GM19467 (cell line): ENCODE data around the gene C2orf81.
"Not testable (repeated sequence)": the region's sequence is repeated elsewhere in the genome, so short reads cannot be mapped to it uniquely, and the experiment has no call there.

ENCODE experiments used
- ATAC-seq: cut with Tn5 transposase; IDR thresholded peaks from one replicate; pipeline ENCODE4 v1.9.1; 2021; ENCODE audit warnings: mild to moderate bottlenecking, moderate library complexity; ENCODE audit not compliant: unreplicated experiment

The C2orf81 gene

DNA sequence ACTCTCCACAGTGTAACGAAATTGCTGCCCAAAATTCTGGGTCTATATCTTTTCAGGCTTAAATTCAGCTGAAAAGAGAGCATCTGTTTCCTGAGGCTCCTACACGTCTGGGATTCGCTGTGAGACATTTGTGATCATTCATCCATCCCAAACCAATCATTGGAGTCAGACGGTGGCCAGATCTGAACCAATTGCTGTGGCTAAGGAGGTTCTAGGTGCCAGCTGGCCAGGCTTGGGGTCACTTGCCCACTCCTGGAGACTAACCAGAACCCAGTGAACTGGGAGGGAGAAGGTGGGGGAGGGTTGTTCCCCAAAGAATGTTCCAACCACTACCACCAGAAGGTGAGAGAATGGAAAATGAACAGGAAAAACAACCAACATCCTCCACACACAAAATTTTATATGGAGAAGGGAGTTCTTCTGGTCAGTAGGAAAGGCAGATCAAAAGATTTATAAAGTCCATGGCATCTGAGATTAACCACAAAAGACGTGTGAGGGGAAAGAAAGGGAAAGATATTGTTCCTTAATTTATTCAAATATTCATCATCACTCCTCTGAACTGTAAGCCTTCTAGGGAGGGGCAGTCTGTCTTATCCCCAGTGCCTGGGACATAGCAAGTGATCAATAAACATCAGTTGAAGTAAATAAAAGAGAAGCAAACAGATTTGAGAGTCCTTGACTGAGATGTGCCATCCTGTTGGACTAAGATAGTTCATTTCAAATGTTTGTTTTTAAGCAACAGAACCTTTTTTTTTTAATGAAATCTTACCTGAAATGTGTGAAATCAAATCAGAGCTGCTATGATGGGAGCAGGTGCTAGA is 23.3 kb upstream of the C2orf81 start:
- ATAC-seq = no peak

- not testable (repeated sequence) for ATAC-seq
These were observed 21.3 kb upstream of the C2orf81 start for GRCh38 chr2:74442483-74443297.

DNA sequence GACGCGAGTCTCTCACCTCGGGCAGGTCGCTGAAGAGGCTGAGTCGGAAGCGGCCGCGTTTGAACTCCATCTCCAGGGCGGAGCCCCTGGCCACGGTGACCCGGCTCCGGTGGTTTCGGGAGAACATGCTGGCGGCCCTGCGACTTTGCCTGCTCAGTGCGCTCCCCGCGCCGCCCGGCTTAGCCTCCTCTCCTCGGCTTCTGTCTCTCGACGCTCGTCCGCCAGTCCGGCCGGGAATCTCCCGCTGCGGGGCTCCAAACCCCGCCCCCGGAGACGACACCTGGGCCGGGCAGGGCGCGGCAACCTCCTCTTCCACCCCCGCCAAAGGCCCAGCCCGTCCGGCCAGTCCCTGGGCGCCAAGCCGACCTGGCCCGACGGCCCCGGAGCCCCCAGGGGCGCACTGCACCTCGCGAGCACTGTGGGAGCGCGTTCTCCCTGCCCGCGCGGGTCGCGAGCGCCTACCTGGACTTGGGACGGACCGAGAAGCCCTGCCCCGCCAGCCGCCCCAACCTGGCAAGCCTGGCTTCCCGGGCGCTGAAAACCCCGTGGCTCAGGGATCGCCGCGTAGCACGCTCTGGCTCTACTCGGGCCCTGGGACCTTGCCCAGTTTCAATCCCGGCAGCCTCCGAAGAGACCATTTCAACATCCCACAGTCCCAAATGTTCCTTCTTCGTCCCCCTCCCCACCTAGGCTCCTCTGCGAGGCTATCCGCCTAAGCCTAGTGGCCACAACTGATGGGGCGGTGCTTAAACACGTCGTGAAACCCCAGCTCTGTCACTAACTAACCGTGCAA is 20.5 kb upstream of the C2orf81 start, which contains the start of gene RTKN:
RTKN (minus strand) TSS at position 248 of the 793 bp plus-strand sequence; CDS start at position 127, 121 bp downstream.
- no peak for ATAC-seq

DNA sequence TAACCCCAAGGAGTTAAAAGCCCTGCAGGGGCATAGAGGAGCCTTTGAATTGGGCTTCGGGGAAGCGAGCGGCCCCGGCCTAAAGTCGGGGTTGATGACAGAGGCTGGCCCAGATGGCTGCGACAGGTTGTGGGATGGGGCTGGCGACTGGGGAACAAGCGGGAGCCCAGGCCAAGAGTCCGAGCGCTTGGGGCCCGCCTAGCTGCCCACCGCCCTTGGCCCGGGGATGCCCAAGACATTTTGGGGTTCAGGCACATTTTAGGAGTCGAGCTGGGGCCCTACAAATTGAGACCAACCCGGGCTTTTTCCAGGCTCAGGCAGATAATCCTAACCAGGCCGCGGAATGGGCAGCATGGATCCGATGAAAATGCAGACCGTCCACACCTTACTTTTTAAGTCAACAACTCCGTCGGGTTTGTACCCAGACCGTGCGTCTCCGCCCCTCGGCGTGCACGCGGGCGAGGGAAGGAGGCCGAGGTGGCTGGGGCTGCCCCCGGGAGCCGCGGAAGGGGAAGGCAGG is 19.8 kb upstream of the C2orf81 start:
- ATAC-seq = no peak

DNA sequence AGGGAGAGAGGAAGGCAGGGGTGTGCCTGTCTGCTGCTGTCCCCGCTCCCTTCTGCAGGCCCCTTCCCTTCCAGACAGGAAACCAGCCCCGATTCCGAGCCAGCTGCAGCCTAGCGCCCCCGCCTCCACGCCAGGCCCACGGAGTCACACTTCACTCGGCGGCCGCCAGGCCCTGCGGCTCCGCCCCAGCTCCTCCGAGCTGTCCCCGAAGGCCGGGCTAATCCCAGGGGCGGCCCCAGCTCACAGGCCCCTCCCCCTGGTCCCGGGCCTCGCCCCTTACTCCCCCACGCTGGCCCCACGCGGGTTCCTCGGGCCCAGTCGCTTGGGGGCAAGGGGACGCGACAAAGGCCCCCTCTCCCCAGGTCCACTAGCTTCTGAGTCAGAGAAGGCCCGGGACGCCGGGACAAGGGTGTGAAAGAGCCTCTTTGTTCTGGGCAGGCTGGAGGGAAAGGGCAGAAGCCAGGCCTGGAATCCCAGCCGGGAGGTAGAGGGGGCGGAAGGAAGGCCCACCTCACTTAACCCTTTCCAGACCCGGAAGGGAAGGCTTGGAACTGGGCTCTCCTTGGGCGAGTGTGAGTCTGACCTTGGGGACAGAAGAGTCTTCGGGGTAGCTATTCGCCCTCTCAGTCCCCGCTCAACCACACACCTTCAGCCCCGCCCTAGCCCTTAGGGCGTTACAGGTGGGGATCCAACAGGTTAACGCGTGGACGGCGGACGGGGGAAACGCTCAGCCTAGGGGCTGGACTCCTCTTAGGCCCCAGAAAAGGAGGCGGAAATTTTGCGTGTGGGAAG is 19.2 kb upstream of the C2orf81 start:
- peak; percentile 85 for ATAC-seq

DNA sequence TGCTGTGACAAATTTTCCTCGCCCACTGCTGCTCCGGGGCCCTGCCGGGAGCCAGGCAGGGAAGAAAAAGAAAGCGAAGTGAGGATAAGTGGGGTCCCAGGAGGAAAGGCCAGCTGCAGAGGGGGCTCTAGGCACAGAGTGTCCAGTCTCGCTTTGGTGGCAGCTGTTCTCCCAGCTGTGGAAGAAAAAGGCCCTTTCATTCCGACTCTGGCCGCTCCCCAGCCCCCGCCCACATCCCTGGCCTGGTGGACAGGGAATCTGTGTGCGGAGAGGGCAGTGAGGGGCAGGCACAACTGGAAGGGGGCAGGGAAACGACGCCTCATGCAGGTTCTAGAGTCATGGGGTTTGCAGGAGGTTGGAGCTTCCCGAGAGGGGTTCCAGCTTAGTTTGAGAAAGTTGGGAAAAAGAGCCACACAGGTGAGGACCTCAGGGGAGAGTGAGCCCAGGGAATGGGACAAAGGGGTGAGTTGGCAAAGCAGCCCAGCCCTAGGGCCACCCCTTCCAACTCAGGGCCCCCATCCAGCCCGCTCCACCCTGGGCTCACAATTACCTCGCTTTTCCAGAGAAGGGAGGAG is 18.5 kb upstream of the C2orf81 start:
- ATAC-seq = no peak

DNA sequence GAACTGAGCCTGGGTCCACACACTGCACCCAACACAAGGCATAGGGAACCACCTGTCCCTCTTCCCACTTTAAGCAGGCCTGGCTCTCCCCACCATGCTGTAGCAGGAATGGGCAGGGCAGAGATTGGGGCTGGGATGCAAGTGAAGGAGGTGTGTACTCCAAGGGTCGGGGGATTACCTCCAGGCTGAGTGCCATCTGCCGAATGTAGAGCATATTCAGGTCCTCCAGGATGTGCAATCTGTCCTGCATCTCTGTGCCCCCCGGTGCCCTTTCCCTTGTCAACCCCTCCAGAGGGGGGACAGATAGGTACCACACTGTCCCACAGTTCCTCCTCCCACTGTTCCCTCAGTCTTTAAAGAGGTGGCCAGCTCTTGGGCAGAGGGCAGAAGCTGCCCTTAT is 18.0 kb upstream of the C2orf81 start:
- no peak for ATAC-seq

GRCh38 chr2:74438248-74438647 is 16.8 kb upstream of the C2orf81 start:
- ATAC-seq = no peak

GRCh38 chr2:74436848-74437695 is 15.7 kb upstream of the C2orf81 start:
- no peak for ATAC-seq

GRCh38 chr2:74436111-74436805 is 14.8 kb upstream of the C2orf81 start:
- ATAC-seq = no peak

DNA sequence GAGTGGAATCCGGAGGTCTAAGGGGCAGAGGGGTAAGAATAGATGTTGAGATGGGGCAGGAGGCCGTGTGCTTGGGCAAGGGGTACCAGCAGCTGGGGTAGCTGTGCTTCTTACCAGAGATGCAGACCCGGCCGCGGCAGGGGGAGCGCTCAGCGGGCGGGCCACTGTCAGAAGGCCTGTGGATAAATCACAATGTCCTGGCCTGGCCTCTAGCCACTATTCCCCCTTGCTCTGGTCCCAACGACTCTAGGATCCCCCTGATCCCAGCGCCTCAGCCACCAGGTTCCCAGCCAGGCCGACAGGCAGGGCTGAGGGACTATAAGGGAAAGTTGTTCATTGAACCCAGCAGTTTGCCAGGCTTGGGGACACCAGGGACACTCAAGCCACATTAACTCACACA is 9.1 kb upstream of the C2orf81 start:
- ATAC-seq = no peak

- no peak for ATAC-seq
These were observed 8.3 kb upstream of the C2orf81 start for GRCh38 chr2:74429487-74430451.

- ATAC-seq = no peak
These were observed 7.3 kb upstream of the C2orf81 start for GRCh38 chr2:74428675-74429074.

- no peak for ATAC-seq
These were observed 6.1 kb upstream of the C2orf81 start for GRCh38 chr2:74427551-74427950.

DNA sequence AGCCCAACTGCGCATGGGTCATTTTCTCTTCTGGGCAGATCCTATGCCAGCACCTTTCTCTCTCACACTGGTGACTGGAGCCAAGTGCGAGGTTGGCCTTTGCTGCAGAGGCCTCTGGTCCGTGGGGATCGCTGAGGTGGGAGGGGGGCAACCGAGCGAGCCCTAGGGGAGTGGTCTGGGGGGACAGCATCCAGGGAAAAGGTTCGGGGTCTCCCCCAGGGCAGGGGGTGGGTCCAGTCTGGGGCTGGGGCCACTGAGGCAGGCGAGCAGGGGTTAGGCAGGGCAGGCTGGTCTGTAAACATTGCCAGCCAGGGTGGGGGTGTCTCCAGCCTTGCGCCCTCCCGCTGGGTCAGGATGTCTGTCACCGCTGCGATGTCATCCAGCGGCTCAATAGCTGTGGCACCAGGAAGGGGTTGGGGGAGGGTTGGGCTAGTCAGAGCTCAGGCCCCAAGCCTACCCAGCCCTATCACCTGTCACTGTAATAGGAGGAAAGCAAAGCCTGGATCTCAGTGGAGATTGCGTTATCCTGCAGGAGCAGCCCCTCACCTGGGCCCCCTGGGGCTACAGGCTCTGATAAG is 4.9 kb upstream of the C2orf81 start:
- ATAC-seq = no peak

- ATAC-seq = no peak
These were observed 4.1 kb upstream of the C2orf81 start for GRCh38 chr2:74425523-74425922.

DNA sequence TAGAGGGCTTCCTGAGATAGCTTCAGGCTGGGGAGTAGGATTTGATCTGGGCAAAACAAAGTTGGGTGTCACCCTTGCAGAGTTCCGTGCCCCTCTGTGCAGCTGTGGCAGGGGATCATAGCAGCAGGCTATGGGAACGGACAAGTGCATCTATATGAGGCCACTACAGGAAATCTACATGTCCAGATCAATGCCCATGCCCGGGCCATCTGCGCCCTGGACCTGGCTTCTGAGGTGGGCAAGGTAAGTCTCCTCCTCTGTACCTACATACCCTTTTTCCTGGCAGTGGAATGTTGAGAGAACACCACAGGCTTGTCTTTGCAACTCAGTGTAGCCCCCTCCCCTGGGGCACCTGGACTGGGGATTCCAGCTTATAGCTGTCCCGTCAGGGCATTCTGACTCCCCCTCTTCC is 3.6 kb upstream of the C2orf81 start:
- ATAC-seq = no peak
